Neural cell (in vitro differentiated cells): ENCODE measurements around the gene CFAP61.

ENCODE experiments used
- CTCF ChIP-seq: fragments of 450-650 bp; IDR thresholded peaks from 2 replicates; pipeline ENCODE4 v1.5.1; 2014; ENCODE audit warnings: antibody characterized with exemption, mild to moderate bottlenecking, moderate library complexity; ENCODE audit not compliant: poor library complexity, severe bottlenecking
- EP300 ChIP-seq: fragments of 450-650 bp; conservative IDR thresholded peaks from 2 replicates; pipeline ENCODE4 v1.6.1; 2014; ENCODE audit warnings: antibody characterized with exemption, mild to moderate bottlenecking, moderate library complexity; ENCODE audit not compliant: poor library complexity, severe bottlenecking
- EZH2 ChIP-seq: fragments of 200-600, 300-800 bp; shearing (Covaris generic), sonication (generic); IDR thresholded peaks from 2 replicates; pipeline ENCODE4 v1.6.1; 2014; ENCODE audit warnings: antibody characterized with exemption, low read length, borderline replicate concordance, mild to moderate bottlenecking; ENCODE audit not compliant: insufficient read depth, poor library complexity, severe bottlenecking
- POLR2AphosphoS5 ChIP-seq: IDR thresholded peaks from 2 replicates; pipeline ENCODE4 v1.6.1; 2012
- RAD21 ChIP-seq: fragments of 450-650 bp; conservative IDR thresholded peaks from 2 replicates; pipeline ENCODE4 v1.6.1; 2014; ENCODE audit warnings: antibody characterized with exemption, mild to moderate bottlenecking, moderate library complexity
- TAF1 ChIP-seq: IDR thresholded peaks from 2 replicates; pipeline ENCODE4 v1.6.1; 2012; ENCODE audit warnings: low read depth
- TF ChIP-seq, protein P1 (sequence below): IDR thresholded peaks from 2 replicates; pipeline ENCODE4 v1.6.1; 2012; ENCODE audit warnings: borderline replicate concordance

DNA sequence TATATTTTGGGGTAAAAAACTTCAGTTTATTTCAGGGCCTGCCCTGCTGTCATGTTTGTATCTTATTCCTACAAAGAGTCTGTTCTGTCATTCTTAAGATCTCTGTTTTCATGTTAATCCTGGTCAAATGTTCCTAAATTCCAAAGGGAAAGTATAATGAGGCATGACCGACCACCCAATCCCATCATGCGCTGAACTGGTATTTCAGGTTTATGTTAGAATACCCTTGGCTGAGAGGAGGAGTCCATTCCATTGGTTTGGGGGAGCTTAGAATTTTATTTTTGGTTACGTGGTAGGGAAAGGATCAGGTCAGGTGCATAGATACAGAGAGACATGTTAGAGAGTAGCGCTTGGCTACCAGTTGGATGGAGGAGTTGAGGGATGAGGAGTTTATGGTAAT, 25.7 kb downstream of the CFAP61 start:
- no peak for TF ChIP-seq TAF1
- TF ChIP-seq CTCF = no peak
- TF ChIP-seq EZH2 = no peak
- no peak for TF ChIP-seq POLR2AphosphoS5
- TF ChIP-seq EP300 = no peak
- TF ChIP-seq, protein P1, sequence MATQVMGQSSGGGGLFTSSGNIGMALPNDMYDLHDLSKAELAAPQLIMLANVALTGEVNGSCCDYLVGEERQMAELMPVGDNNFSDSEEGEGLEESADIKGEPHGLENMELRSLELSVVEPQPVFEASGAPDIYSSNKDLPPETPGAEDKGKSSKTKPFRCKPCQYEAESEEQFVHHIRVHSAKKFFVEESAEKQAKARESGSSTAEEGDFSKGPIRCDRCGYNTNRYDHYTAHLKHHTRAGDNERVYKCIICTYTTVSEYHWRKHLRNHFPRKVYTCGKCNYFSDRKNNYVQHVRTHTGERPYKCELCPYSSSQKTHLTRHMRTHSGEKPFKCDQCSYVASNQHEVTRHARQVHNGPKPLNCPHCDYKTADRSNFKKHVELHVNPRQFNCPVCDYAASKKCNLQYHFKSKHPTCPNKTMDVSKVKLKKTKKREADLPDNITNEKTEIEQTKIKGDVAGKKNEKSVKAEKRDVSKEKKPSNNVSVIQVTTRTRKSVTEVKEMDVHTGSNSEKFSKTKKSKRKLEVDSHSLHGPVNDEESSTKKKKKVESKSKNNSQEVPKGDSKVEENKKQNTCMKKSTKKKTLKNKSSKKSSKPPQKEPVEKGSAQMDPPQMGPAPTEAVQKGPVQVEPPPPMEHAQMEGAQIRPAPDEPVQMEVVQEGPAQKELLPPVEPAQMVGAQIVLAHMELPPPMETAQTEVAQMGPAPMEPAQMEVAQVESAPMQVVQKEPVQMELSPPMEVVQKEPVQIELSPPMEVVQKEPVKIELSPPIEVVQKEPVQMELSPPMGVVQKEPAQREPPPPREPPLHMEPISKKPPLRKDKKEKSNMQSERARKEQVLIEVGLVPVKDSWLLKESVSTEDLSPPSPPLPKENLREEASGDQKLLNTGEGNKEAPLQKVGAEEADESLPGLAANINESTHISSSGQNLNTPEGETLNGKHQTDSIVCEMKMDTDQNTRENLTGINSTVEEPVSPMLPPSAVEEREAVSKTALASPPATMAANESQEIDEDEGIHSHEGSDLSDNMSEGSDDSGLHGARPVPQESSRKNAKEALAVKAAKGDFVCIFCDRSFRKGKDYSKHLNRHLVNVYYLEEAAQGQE = no peak
- TF ChIP-seq RAD21 = no peak
